G401 (cell line): Measurements from ENCODE around the gene ATF6. TPM values are rescaled to one million over a fixed set of nuclear protein-coding genes. Genes with fewer than 3 reads are reported as not detected.

Source experiments
- DNase-seq: peaks from one replicate; pipeline ENCODE4 v3.0.0-alpha.2; 2015; ENCODE audit warnings: low spot score
- in situ Hi-C: cut with HindIII; loops from 2 replicates; pipeline ENCODE4 v1.10.0; 2016; ENCODE audit warnings: low sequenced_read_pairs, mixed read lengths
- total RNA-seq: library from RNA; depleted of rRNA; stranded (reverse); fragments of >200 nt; shearing (Covaris generic); gene quantifications from 2 replicates; pipeline ENCODE4 v1.2.3, GENCODE V29; 2014; rRNA removed

Gene ATF6
- total RNA-seq, 1 experiment from 2014 or later, result 15.2 TPM

- no peak for DNase-seq
- in situ Hi-C loops, result no loop called here
Measured at GRCh38 chr1:162004441-162004950, 238.4 kb downstream of the ATF6 start.

GRCh38 chr1:162006081-162006480 is 240.0 kb downstream of the ATF6 start:
- in situ Hi-C loops, result no loop called here
- no peak for DNase-seq

GRCh38 chr1:162007466-162007865 is 241.3 kb downstream of the ATF6 start:
- in situ Hi-C loops, result no loop called here
- no peak for DNase-seq

- no peak for DNase-seq
- in situ Hi-C loops, result no loop called here
Measured at GRCh38 chr1:162008799-162009198, 242.7 kb downstream of the ATF6 start.

- no peak for DNase-seq
- in situ Hi-C loops, result no loop called here
Measured at GRCh38 chr1:162009501-162010174, 243.5 kb downstream of the ATF6 start.

- in situ Hi-C loops, result no loop called here
- no peak for DNase-seq
Measured at GRCh38 chr1:162010175-162010506, 244.0 kb downstream of the ATF6 start.

- in situ Hi-C loops, result no loop called here
- no peak for DNase-seq
Measured at GRCh38 chr1:162011337-162012012, 245.4 kb downstream of the ATF6 start.

- in situ Hi-C loops, result no loop called here
- DNase-seq, result no peak
Measured at GRCh38 chr1:162013289-162013688, 247.2 kb downstream of the ATF6 start.

Other genes with a start within 250 kb of the ATF6 start
- gene HSPA6, start 241.8 kb upstream of the ATF6 start, total RNA-seq, result 0.06 and 1.1 TPM in 2 replicates
- not detected in 2 replicates for gene FCGR3A, start 216.5 kb upstream of the ATF6 start, total RNA-seq
- not detected in 2 replicates for gene FCGR3B, start 135.1 kb upstream of the ATF6 start, total RNA-seq
- not detected in 2 replicates for gene FCGR2B, start 103.2 kb upstream of the ATF6 start, total RNA-seq
- gene FCRLA, start 59.1 kb upstream of the ATF6 start, total RNA-seq, result not detected in 2 replicates
- 1.5 and 2.7 TPM in 2 replicates for gene FCRLB, start 44.8 kb upstream of the ATF6 start, total RNA-seq
- gene DUSP12, start 16.5 kb upstream of the ATF6 start, total RNA-seq, result 42.4 and 69.1 TPM in 2 replicates